ENCODE data around the gene TXNRD1.

- no peak for TF ChIP-seq POLR2A (IDR thresholded peaks at IDR 0.05)
- no peak for TF ChIP-seq CTCF (IDR thresholded peaks at IDR 0.05)
Measured at GRCh38 chr12:104216521-104216924, 944 bp downstream of the TXNRD1 start.
